HFFc6 (cell line): ENCODE measurements around the gene KAT2B. TPM values are rescaled to one million over a fixed set of nuclear protein-coding genes. Genes with fewer than 3 reads are reported as not detected.

Experiments
- DNase-seq: peaks from one replicate; pipeline ENCODE4 v3.0.0-alpha.2; 2018
- H3K27ac Mint-ChIP-seq: 2 replicates; pipeline ENCODE4 v1.8.0; 2020; ENCODE audit warnings: mild to moderate bottlenecking, mixed read lengths
- H3K27me3 Mint-ChIP-seq: 2 replicates; pipeline ENCODE4 v1.8.0; 2021; ENCODE audit warnings: mild to moderate bottlenecking, moderate library complexity, mixed read lengths; ENCODE audit not compliant: insufficient read depth
- H3K36me3 Mint-ChIP-seq: 2 replicates; pipeline ENCODE4 v1.8.0; 2021; ENCODE audit warnings: low read depth, mixed read lengths
- H3K4me1 Mint-ChIP-seq: 2 replicates; pipeline ENCODE4 v1.8.0; 2020; ENCODE audit warnings: low read depth, mixed read lengths
- H3K4me3 Mint-ChIP-seq: 2 replicates; pipeline ENCODE4 v1.8.0; 2020; ENCODE audit warnings: mild to moderate bottlenecking, moderate library complexity, mixed read lengths
- H3K9me3 Mint-ChIP-seq: 2 replicates; pipeline ENCODE4 v1.8.0; 2020; ENCODE audit warnings: mild to moderate bottlenecking, mixed read lengths
- CTCF ChIP-seq: fragments of 200-600 bp; sonication (generic); IDR thresholded peaks from 2 replicates; pipeline ENCODE4 v1.5.0; 2021; ENCODE audit warnings: antibody characterized with exemption, mild to moderate bottlenecking
- total RNA-seq, 6 experiments: library from RNA; stranded (reverse); fragmentation: NEBNext Ultra II Directional; extraction: Animal tissue kit (Norgen Biotek cat#: 25700); gene quantifications; 2 replicates in 1 of 6; 3 replicates in 5 of 6; pipeline ENCODE4 v1.2.3, GENCODE V29; 2021

Gene KAT2B
- total RNA-seq, 6 experiments from 2014 or later: 8.3 to 17.3 (median 12.5) TPM

GRCh38 chr3:20185679-20186599 lies 145.7 kb downstream of the KAT2B start, which contains the start of gene SGO1:
Gene SGO1, minus strand, starts transcription at chr3:20186206. Its CDS starts 2,179 bp downstream, at chr3:20184027.
- Mint-ChIP-seq H3K4me1 (no peaks in the 10 kb centered on the region), H3K4me3 (no peak within 1 kb of the TSS), H3K27ac (no peak within 1 kb of the TSS), H3K36me3 (no peaks in the 10 kb centered on the region), H3K9me3 (no peaks in the 10 kb centered on the region), H3K27me3 (no peaks in the 10 kb centered on the region)
- DNase-seq: peak; percentile 97
- no peak for TF ChIP-seq CTCF

- DNase-seq: no peak
- TF ChIP-seq CTCF: no peak
- Mint-ChIP-seq H3K27ac (no peak overlapping the region), H3K36me3 (no peaks in the 10 kb centered on the region), H3K27me3 (no peaks in the 10 kb centered on the region), H3K9me3 (no peaks in the 10 kb centered on the region), H3K4me1 (no peaks in the 10 kb centered on the region), H3K4me3 (no peak overlapping the region)
Observed at GRCh38 chr3:20186600-20187004, 146.4 kb downstream of the KAT2B start.

- Mint-ChIP-seq H3K9me3 (no peaks in the 10 kb centered on the region), H3K27ac (no peak overlapping the region), H3K27me3 (no peaks in the 10 kb centered on the region), H3K4me1 (no peaks in the 10 kb centered on the region), H3K4me3 (no peak overlapping the region), H3K36me3 (no peaks in the 10 kb centered on the region)
- DNase-seq: no peak
- TF ChIP-seq CTCF: no peak
Observed at GRCh38 chr3:20190991-20191390, 150.7 kb downstream of the KAT2B start.

- no peaks in the 10 kb centered on the region for H3K4me1 Mint-ChIP-seq
- H3K9me3 Mint-ChIP-seq: no peaks in the 10 kb centered on the region
- no peak for TF ChIP-seq CTCF
- no peak for DNase-seq
- no peaks in the 10 kb centered on the region; the same call in 1 of the 2 replicates for H3K27me3 Mint-ChIP-seq
- no peak overlapping the region for H3K4me3 Mint-ChIP-seq
- H3K36me3 Mint-ChIP-seq: no peaks in the 10 kb centered on the region
- no peak overlapping the region for H3K27ac Mint-ChIP-seq
Observed at GRCh38 chr3:20194793-20195460, 154.7 kb downstream of the KAT2B start.

GRCh38 chr3:20197775-20198174 lies 157.5 kb downstream of the KAT2B start:
- Mint-ChIP-seq H3K27ac (no peak overlapping the region), H3K27me3 (no peaks in the 10 kb centered on the region; the same call in 1 of the 2 replicates), H3K36me3 (no peaks in the 10 kb centered on the region), H3K4me3 (no peak overlapping the region), H3K4me1 (no peaks in the 10 kb centered on the region), H3K9me3 (no peaks in the 10 kb centered on the region)
- DNase-seq: no peak
- TF ChIP-seq CTCF: no peak
